CD4-positive, alpha-beta T cell (primary cell): Measurements from ENCODE around the gene ODF2. TPM values are rescaled to one million over a fixed set of nuclear protein-coding genes. Genes with fewer than 3 reads are reported as not detected.

Experiments
- ATAC-seq: fragments of 200-7000 bp; cut with Tn5 transposase; one replicate; pipeline ENCODE4 v1.10.0; 2022; ENCODE audit warnings: mild to moderate bottlenecking; ENCODE audit not compliant: poor library complexity
- CTCF ChIA-PET: fragments of 350-600 bp; sonication (Branson Sonifier 250); formaldehyde crosslinking; loops from one replicate; lab custom pipeline; 2021; ENCODE audit warnings: antibody characterized with exemption, inconsistent platforms; lab: Charles Lee
- POLR2A ChIA-PET: fragments of 350-600 bp; sonication (Branson Sonifier 250); formaldehyde crosslinking; loops from one replicate; lab custom pipeline; 2021; ENCODE audit warnings: antibody characterized with exemption, inconsistent platforms; lab: Charles Lee
- DNase-seq, 14 experiments: peaks; one replicate each; pipeline ENCODE4 v3.0.0-alpha.2; 2013 to 2020; ENCODE audit warnings: mixed read lengths in 2 of 14
- H3K27ac ChIP-seq, 2 donors: one replicate each; pipeline versions ENCODE4 v1.5.1 to v1.7.0; 2013; ENCODE audit warnings: low read length in 2 of 2, low read depth in 1 of 2, mild to moderate bottlenecking in 1 of 2
- H3K27me3 ChIP-seq, 2 experiments: 1 replicate in 1 of 2; 2 replicates in 1 of 2; pipeline versions ENCODE4 v1.6.1 to v1.7.0; 2013; ENCODE audit warnings: low read length in 2 of 2, control low read depth in 1 of 2, mild to moderate bottlenecking in 1 of 2, moderate library complexity in 1 of 2; ENCODE audit not compliant: insufficient read depth in 2 of 2, control insufficient read depth in 1 of 2
- H3K36me3 ChIP-seq: one replicate; pipeline ENCODE4 v1.6.1; 2013; ENCODE audit warnings: low read length, control low read depth; ENCODE audit not compliant: insufficient read depth
- H3K4me1 ChIP-seq: one replicate; pipeline ENCODE4 v1.6.1; 2013; ENCODE audit warnings: low read length, control low read depth; ENCODE audit not compliant: insufficient read depth
- H3K4me3 ChIP-seq: one replicate; pipeline ENCODE4 v1.5.1; 2013; ENCODE audit warnings: mild to moderate bottlenecking, low read length, moderate library complexity
- H3K9me3 ChIP-seq, 2 experiments: 1 replicate in 1 of 2; 2 replicates in 1 of 2; pipeline versions ENCODE4 v1.6.1 to v1.7.0; 2013; ENCODE audit warnings: low read length in 2 of 2, mild to moderate bottlenecking in 2 of 2, control low read depth in 1 of 2, moderate library complexity in 1 of 2; ENCODE audit not compliant: control insufficient read depth in 1 of 2, insufficient read depth in 1 of 2
- H3K27ac Mint-ChIP-seq: one replicate; pipeline ENCODE4 v1.8.0; 2020; ENCODE audit warnings: mixed read lengths
- H3K27me3 Mint-ChIP-seq: one replicate; pipeline ENCODE4 v1.8.0; 2021; ENCODE audit warnings: mixed read lengths
- H3K36me3 Mint-ChIP-seq: one replicate; pipeline ENCODE4 v1.8.0; 2021; ENCODE audit warnings: low read depth, mixed read lengths
- H3K4me1 Mint-ChIP-seq: one replicate; pipeline ENCODE4 v1.8.0; 2021; ENCODE audit warnings: low read depth, mixed read lengths
- H3K4me3 Mint-ChIP-seq: one replicate; pipeline ENCODE4 v1.8.0; 2020; ENCODE audit warnings: mild to moderate bottlenecking, mixed read lengths
- H3K9me3 Mint-ChIP-seq: one replicate; pipeline ENCODE4 v1.8.0; 2020; ENCODE audit warnings: mixed read lengths
- intact Hi-C, 2 experiments: fragments of 100-400 bp; cut with DNase I in 1 of 2; cut with micrococcal nuclease in 1 of 2; formaldehyde crosslinking; loops; one replicate each; pipeline versions ENCODE4 v1.15.1 to v1.9.0; 2023 to 2025; cut with DNase I, micrococcal nuclease
- total RNA-seq, 174 experiments: library from RNA in 2 of 174; stranded (reverse) in 2 of 174; gene quantifications; one replicate each; pipeline ENCODE4 v1.2.3 and lab custom pipeline; 2021 to 2026
- TF ChIP-seq, protein P1 (sequence below): fragments of 200-600 bp; IDR thresholded peaks from one replicate; pipeline ENCODE4 v1.8.0; 2022; ENCODE audit warnings: antibody characterized with exemption, mild to moderate bottlenecking

Gene ODF2
- total RNA-seq, 2 experiments from 2014 or later = 18.3 to 21.3 TPM

DNA sequence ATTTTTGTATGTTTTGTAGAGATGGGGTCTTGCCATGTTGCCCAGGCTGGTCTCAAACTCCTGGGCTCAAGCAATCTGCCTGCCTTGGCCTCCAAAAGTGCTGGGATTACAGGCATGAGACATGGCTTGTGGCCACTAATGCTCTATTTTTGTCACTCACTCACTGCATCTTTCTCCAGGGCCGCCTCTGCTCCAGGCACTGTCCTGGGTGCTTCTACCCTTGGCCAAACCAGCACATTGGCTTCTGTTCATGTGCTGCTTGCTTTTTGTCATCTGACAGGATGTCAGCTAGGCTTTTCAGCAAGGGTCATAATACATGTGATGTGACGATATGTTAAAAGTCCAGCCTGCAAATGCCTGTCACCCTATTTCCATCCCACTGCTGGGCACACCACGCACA, 3.2 kb downstream of the ODF2 start:
- no peaks in the 10 kb centered on the region for H3K9me3 Mint-ChIP-seq
- no peaks in the 10 kb centered on the region for H3K27me3 ChIP-seq
- H3K4me3 Mint-ChIP-seq = peak overlapping the region; percentile 48
- no peaks in the 10 kb centered on the region for H3K9me3 ChIP-seq
- ATAC-seq (no peak), DNase-seq (no peak)
- ChIA-PET POLR2A (no interaction called here), CTCF (no interaction called here)
- no peak overlapping the region for H3K27ac Mint-ChIP-seq
- peaks cover 19% of the 10 kb centered on the region for H3K4me1 ChIP-seq
- H3K4me1 Mint-ChIP-seq = peaks cover 11% of the 10 kb centered on the region
- no peak overlapping the region for H3K4me3 ChIP-seq
- TF ChIP-seq, protein P1, sequence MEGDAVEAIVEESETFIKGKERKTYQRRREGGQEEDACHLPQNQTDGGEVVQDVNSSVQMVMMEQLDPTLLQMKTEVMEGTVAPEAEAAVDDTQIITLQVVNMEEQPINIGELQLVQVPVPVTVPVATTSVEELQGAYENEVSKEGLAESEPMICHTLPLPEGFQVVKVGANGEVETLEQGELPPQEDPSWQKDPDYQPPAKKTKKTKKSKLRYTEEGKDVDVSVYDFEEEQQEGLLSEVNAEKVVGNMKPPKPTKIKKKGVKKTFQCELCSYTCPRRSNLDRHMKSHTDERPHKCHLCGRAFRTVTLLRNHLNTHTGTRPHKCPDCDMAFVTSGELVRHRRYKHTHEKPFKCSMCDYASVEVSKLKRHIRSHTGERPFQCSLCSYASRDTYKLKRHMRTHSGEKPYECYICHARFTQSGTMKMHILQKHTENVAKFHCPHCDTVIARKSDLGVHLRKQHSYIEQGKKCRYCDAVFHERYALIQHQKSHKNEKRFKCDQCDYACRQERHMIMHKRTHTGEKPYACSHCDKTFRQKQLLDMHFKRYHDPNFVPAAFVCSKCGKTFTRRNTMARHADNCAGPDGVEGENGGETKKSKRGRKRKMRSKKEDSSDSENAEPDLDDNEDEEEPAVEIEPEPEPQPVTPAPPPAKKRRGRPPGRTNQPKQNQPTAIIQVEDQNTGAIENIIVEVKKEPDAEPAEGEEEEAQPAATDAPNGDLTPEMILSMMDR = no peak
- H3K36me3 Mint-ChIP-seq = peaks cover 43% of the 10 kb centered on the region
- no peak overlapping the region for H3K27ac ChIP-seq
- H3K27me3 Mint-ChIP-seq = no peaks in the 10 kb centered on the region
- peaks cover 41% of the 10 kb centered on the region for H3K36me3 ChIP-seq
- intact Hi-C loops = loop anchor here (5.0 to 10.0 kb wide), 4 partner anchors 87 to 326 kb away; partner anchors contain the start of genes COQ4 (in 1 of the 2), SPTAN1 (in 1 of the 2), TBC1D13 (in 1 of the 2) and TRUB2 (in 1 of the 2)

DNA sequence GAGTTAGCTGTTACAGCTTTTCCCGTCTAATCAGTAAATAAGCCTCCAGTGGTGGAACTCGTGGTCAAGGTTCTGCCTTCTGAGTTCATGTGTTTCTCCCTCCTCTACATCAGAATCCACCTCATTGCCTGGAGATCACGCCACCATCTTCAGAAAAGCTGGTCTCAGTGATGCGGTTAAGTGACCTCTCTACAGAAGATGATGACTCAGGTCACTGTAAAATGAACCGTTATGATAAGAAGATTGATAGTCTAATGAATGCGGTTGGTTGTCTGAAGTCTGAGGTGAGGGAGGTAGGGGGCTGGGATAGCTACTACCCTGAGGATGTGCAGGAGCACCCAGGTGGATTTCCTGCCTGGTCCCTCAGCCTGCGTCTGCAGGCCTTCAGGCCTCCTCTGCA, 13.3 kb downstream of the ODF2 start:
- TF ChIP-seq, protein P1 = no peak
- Mint-ChIP-seq H3K4me1 (peaks cover 9% of the 10 kb centered on the region), H3K9me3 (no peaks in the 10 kb centered on the region), H3K36me3 (peaks cover 52% of the 10 kb centered on the region), H3K27ac (no peak overlapping the region), H3K4me3 (no peak overlapping the region), H3K27me3 (no peaks in the 10 kb centered on the region)
- ChIA-PET POLR2A (no interaction called here), CTCF (no interaction called here)
- intact Hi-C loops = no loop called here
- no peaks in the 10 kb centered on the region for H3K4me1 ChIP-seq
- no peak for DNase-seq
- peaks cover 40% of the 10 kb centered on the region for H3K36me3 ChIP-seq
- no peak overlapping the region for H3K4me3 ChIP-seq
- no peak overlapping the region for H3K27ac ChIP-seq
- H3K9me3 ChIP-seq = no peaks in the 10 kb centered on the region
- H3K27me3 ChIP-seq = no peaks in the 10 kb centered on the region
- ATAC-seq = no peak

DNA sequence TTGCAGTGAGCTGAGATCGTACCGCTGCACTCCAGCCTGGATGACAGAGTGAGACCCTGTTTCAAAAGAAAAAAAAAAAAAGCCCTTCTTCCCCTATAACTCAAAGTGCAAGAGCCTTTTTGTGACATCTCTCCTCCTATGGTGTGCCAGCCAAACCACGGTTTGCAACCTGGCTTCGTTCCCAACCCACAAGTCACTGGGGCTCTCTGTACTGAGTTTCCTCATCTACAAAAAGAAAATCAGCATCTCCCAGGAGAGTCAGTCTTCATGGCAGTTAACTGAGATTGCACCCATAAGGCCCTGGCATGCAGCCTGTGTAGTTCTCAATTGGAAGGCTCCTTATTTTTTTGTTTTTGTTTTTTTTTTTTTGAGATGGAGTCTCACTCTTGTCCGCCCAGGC, 14.8 kb downstream of the ODF2 start:
- POLR2A ChIA-PET = no interaction called here
- Mint-ChIP-seq H3K36me3 (peaks cover 60% of the 10 kb centered on the region), H3K27me3 (no peaks in the 10 kb centered on the region), H3K4me1 (peaks cover 9% of the 10 kb centered on the region), H3K9me3 (no peaks in the 10 kb centered on the region), H3K27ac (peak overlapping the region; percentile 9), H3K4me3 (no peak overlapping the region)
- Histone ChIP-seq H3K36me3 (peaks cover 42% of the 10 kb centered on the region), H3K27me3 (no peaks in the 10 kb centered on the region), H3K9me3 (no peaks in the 10 kb centered on the region), H3K4me3 (no peak overlapping the region), H3K27ac (no peak overlapping the region), H3K4me1 (no peaks in the 10 kb centered on the region)
- ATAC-seq = peak; percentile 59
- CTCF ChIA-PET = no interaction called here
- TF ChIP-seq, protein P1 = no peak
- DNase-seq = peak in 2 of 14 experiments; percentile 18 to 25
- intact Hi-C loops = no loop called here
